Fibroblast of upper back skin (primary cell): ENCODE measurements around the gene ATP8A1.

ENCODE experiments used
- DNase-seq: peaks from one replicate; pipeline ENCODE4 v3.0.0-alpha.2; 2013

Gene ATP8A1

GRCh38 chr4:42561031-42561430 lies 95.9 kb downstream of the ATP8A1 start:
- no peak for DNase-seq

- DNase-seq: no peak
Observed at GRCh38 chr4:42560467-42560861, 96.4 kb downstream of the ATP8A1 start.

- no peak for DNase-seq
Observed at GRCh38 chr4:42558156-42558555, 98.7 kb downstream of the ATP8A1 start.

GRCh38 chr4:42555828-42556227 lies 101.1 kb downstream of the ATP8A1 start:
- DNase-seq: peak; percentile 14

GRCh38 chr4:42554072-42554471 lies 102.8 kb downstream of the ATP8A1 start:
- DNase-seq: no peak

GRCh38 chr4:42549896-42550295 lies 107.0 kb downstream of the ATP8A1 start:
- DNase-seq: no peak

GRCh38 chr4:42547805-42548204 lies 109.1 kb downstream of the ATP8A1 start:
- DNase-seq: no peak

- DNase-seq: peak; percentile 65
Observed at GRCh38 chr4:42543762-42544161, 113.1 kb downstream of the ATP8A1 start.

GRCh38 chr4:42543126-42543525 lies 113.8 kb downstream of the ATP8A1 start:
- peak; percentile 10 for DNase-seq

GRCh38 chr4:42541647-42542046 lies 115.3 kb downstream of the ATP8A1 start:
- no peak for DNase-seq

GRCh38 chr4:42533042-42533441 lies 123.9 kb downstream of the ATP8A1 start:
- no peak for DNase-seq

GRCh38 chr4:42531341-42532030 lies 125.4 kb downstream of the ATP8A1 start:
- DNase-seq: no peak

- no peak for DNase-seq
Observed at GRCh38 chr4:42523066-42523718, 133.7 kb downstream of the ATP8A1 start.

GRCh38 chr4:42519803-42520417 lies 137.0 kb downstream of the ATP8A1 start:
- peak; percentile 52 for DNase-seq

- DNase-seq: peak; percentile 46
Observed at GRCh38 chr4:42515156-42515884, 141.6 kb downstream of the ATP8A1 start.

GRCh38 chr4:42513748-42514492 lies 143.0 kb downstream of the ATP8A1 start:
- no peak for DNase-seq

- DNase-seq: no peak
Observed at GRCh38 chr4:42512226-42512625, 144.7 kb downstream of the ATP8A1 start.

GRCh38 chr4:42510225-42510624 lies 146.7 kb downstream of the ATP8A1 start:
- no peak for DNase-seq

GRCh38 chr4:42501624-42502401 lies 155.1 kb downstream of the ATP8A1 start:
- no peak for DNase-seq

GRCh38 chr4:42498040-42498439 lies 158.9 kb downstream of the ATP8A1 start:
- no peak for DNase-seq

- DNase-seq: no peak
Observed at GRCh38 chr4:42497142-42497910, 159.6 kb downstream of the ATP8A1 start.
